NCI-H2029 treated with DMSO at 0.1 percent for 48 hours (cell line): ENCODE data around the gene SLC36A4.
"Not testable (repeated sequence)": the region's sequence is repeated elsewhere in the genome, so short reads cannot be mapped to it uniquely, and the experiment has no call there.

Source experiments
- DNase-seq: peaks from one replicate; lab custom pipeline; 2025; lab: John Stamatoyannopoulos, UW

SLC36A4 gene

GRCh38 chr11:93122535-93123235, 75.1 kb downstream of the SLC36A4 start:
- no peak for DNase-seq

GRCh38 chr11:93118276-93118675, 79.5 kb downstream of the SLC36A4 start:
- no peak for DNase-seq

- no peak for DNase-seq
Observed at GRCh38 chr11:93117565-93117964, 80.2 kb downstream of the SLC36A4 start.

- DNase-seq = no peak
Observed at GRCh38 chr11:93116641-93117441, 81.0 kb downstream of the SLC36A4 start.

- DNase-seq = no peak
Observed at GRCh38 chr11:93114304-93114703, 83.5 kb downstream of the SLC36A4 start.

- DNase-seq = no peak
Observed at GRCh38 chr11:93113824-93114223, 84.0 kb downstream of the SLC36A4 start.

- DNase-seq = not testable (repeated sequence)
Observed at GRCh38 chr11:93111147-93111546, 86.6 kb downstream of the SLC36A4 start.

- DNase-seq = no peak
Observed at GRCh38 chr11:93100211-93100610, 97.6 kb downstream of the SLC36A4 start.

- no peak for DNase-seq
Observed at GRCh38 chr11:93099806-93100205, 98.0 kb downstream of the SLC36A4 start.
